H1 (cell line): Measurements from ENCODE around the gene ISOC1. TPM values are rescaled to one million over a fixed set of nuclear protein-coding genes. Genes with fewer than 3 reads are reported as not detected.

ENCODE experiments used
- CTCF ChIA-PET: fragments of 300-600 bp; sonication (Branson Sonifier 250); formaldehyde crosslinking; loops from one replicate; lab custom pipeline; 2021; ENCODE audit not compliant: partially characterized antibody; lab: Charles Lee
- POLR2A ChIA-PET: fragments of 300-600 bp; sonication (Branson Sonifier 250); formaldehyde crosslinking; loops from one replicate; lab custom pipeline; 2021; ENCODE audit warnings: inconsistent platforms; ENCODE audit not compliant: partially characterized antibody; lab: Charles Lee
- DNase-seq, 2 experiments: peaks; one replicate each; pipeline versions ENCODE4 v3.0.0 to v3.0.0-alpha.2; 2010 to 2022; ENCODE audit warnings: low spot score in 2 of 2, low read depth in 1 of 2, mixed read lengths in 1 of 2
- FAIRE-seq: peaks from 2 replicates; lab custom pipeline; 2011; peaks lifted over from hg19 to GRCh38; lab: Jason Lieb, UNC
- H2AFZ ChIP-seq: 2 replicates; pipeline ENCODE4 v1.8.1; 2012; ENCODE audit warnings: low read length, inconsistent platforms
- H2AK5ac ChIP-seq: 2 replicates; pipeline ENCODE4 v1.6.1; 2013; ENCODE audit warnings: low read depth, low read length
- H2BK120ac ChIP-seq: replicated peaks from 2 replicates; pipeline ENCODE3; 2013; ENCODE audit warnings: low read depth, low read length, inconsistent platforms
- H2BK12ac ChIP-seq: 2 replicates; pipeline ENCODE4 v1.6.1; 2013; ENCODE audit warnings: low read depth, low read length
- H2BK15ac ChIP-seq: 2 replicates; pipeline ENCODE4 v1.6.1; 2013; ENCODE audit warnings: low read length
- H2BK20ac ChIP-seq: 2 replicates; pipeline ENCODE4 v1.6.1; 2013; ENCODE audit warnings: low read length
- H2BK5ac ChIP-seq: 2 replicates; pipeline ENCODE4 v1.6.1; 2013; ENCODE audit warnings: low read depth, low read length
- H3K14ac ChIP-seq: 2 replicates; pipeline ENCODE4 v1.6.1; 2013; ENCODE audit warnings: inconsistent platforms; ENCODE audit not compliant: insufficient read length
- H3K18ac ChIP-seq: 2 replicates; pipeline ENCODE4 v1.6.1; 2013; ENCODE audit warnings: low read length; ENCODE audit errors: extremely low read depth
- H3K23ac ChIP-seq: 2 replicates; pipeline ENCODE4 v1.6.1; 2013; ENCODE audit warnings: inconsistent platforms; ENCODE audit not compliant: insufficient read length
- H3K23me2 ChIP-seq: 2 replicates; pipeline ENCODE4 v1.6.1; 2013; ENCODE audit warnings: low read depth, low read length
- H3K27ac ChIP-seq: 2 replicates; pipeline ENCODE4 v1.6.1; 2011; ENCODE audit warnings: low read depth, low read length, inconsistent platforms
- H3K27me3 ChIP-seq, 4 experiments: replicated peaks in 1 of 4; 1 replicate in 1 of 4; 2 replicates in 3 of 4; pipeline versions ENCODE4 v1.6.1 to v1.8.1; 2011 to 2013; ENCODE audit warnings: low read length in 3 of 4, mild to moderate bottlenecking in 3 of 4, inconsistent platforms in 2 of 4, mixed read lengths in 2 of 4, moderate library complexity in 1 of 4; ENCODE audit not compliant: control insufficient read depth in 3 of 4, insufficient read depth in 3 of 4; ENCODE audit errors: extremely low read depth in 1 of 4
- H3K36me3 ChIP-seq, 4 experiments: 2 replicates each; pipeline versions ENCODE4 v1.6.1 to v1.8.1; 2011 to 2013; ENCODE audit warnings: mild to moderate bottlenecking in 4 of 4, low read length in 3 of 4, moderate library complexity in 2 of 4, control low read depth in 1 of 4, inconsistent platforms in 1 of 4; ENCODE audit not compliant: insufficient read depth in 4 of 4, control insufficient read depth in 2 of 4
- H3K4ac ChIP-seq: replicated peaks from 2 replicates; pipeline ENCODE3; 2013; ENCODE audit warnings: low read length, low read depth, mixed read lengths, inconsistent platforms; ENCODE audit not compliant: insufficient read length
- H3K4me1 ChIP-seq, 4 experiments: replicated peaks in 1 of 4; 1 replicate in 1 of 4; 2 replicates in 3 of 4; pipeline versions ENCODE4 v1.6.1 to v1.8.1; 2011 to 2013; ENCODE audit warnings: low read length in 3 of 4, inconsistent platforms in 2 of 4, mixed read lengths in 1 of 4; ENCODE audit not compliant: insufficient read depth in 4 of 4, control insufficient read depth in 3 of 4
- H3K4me2 ChIP-seq, 2 experiments: 2 replicates each; pipeline versions ENCODE4 v1.6.1 to v1.8.1; 2011 to 2013; ENCODE audit warnings: low read depth in 2 of 2, low read length in 2 of 2, control low read depth in 1 of 2, inconsistent platforms in 1 of 2, mild to moderate bottlenecking in 1 of 2; ENCODE audit not compliant: insufficient read depth in 1 of 2
- H3K4me3 ChIP-seq, 4 experiments: fragments of 200-600, 300-600 bp in 1 of 4; sonication (generic), shearing (Covaris generic), sonication (Bioruptor Twin) in 1 of 4; 2 replicates each; pipeline versions ENCODE4 v1.5.1 to v1.8.1; 2011 to 2016; ENCODE audit warnings: low read length in 4 of 4, low read depth in 3 of 4, control low read depth in 2 of 4, inconsistent platforms in 2 of 4, mild to moderate bottlenecking in 2 of 4, mixed read lengths in 1 of 4, moderate library complexity in 1 of 4; ENCODE audit not compliant: insufficient read depth in 2 of 4; ENCODE audit errors: extremely low read depth in 1 of 4
- H3K56ac ChIP-seq: replicated peaks from 2 replicates; pipeline ENCODE3; 2013; ENCODE audit warnings: low read depth, mild to moderate bottlenecking, mixed read lengths, low read length, inconsistent platforms; ENCODE audit not compliant: insufficient read length
- H3K79me1 ChIP-seq: 2 replicates; pipeline ENCODE4 v1.6.1; 2013; ENCODE audit warnings: low read depth, low read length, control low read depth
- H3K79me2 ChIP-seq, 2 experiments: 2 replicates each; pipeline versions ENCODE4 v1.6.1 to v1.8.1; 2012 to 2013; ENCODE audit warnings: low read length in 2 of 2, mild to moderate bottlenecking in 2 of 2, inconsistent platforms in 1 of 2; ENCODE audit not compliant: insufficient read depth in 2 of 2, control insufficient read depth in 1 of 2
- H3K9ac ChIP-seq, 4 experiments: replicated peaks in 1 of 4; 1 replicate in 1 of 4; 2 replicates in 3 of 4; pipeline versions ENCODE4 v1.6.1 to v1.8.1; 2011 to 2013; ENCODE audit warnings: low read depth in 3 of 4, low read length in 3 of 4, control low read depth in 2 of 4, mild to moderate bottlenecking in 2 of 4, moderate library complexity in 2 of 4, inconsistent platforms in 1 of 4; ENCODE audit errors: extremely low read depth in 1 of 4
- H3K9me3 ChIP-seq, 2 experiments: 2 replicates each; pipeline versions ENCODE4 v1.6.1 to v1.8.1; 2012 to 2013; ENCODE audit warnings: mild to moderate bottlenecking in 2 of 2, moderate library complexity in 2 of 2, control low read depth in 1 of 2, inconsistent platforms in 1 of 2, low read depth in 1 of 2, low read length in 1 of 2, mixed read lengths in 1 of 2; ENCODE audit not compliant: insufficient read depth in 2 of 2
- H4K20me1 ChIP-seq, 2 experiments: replicated peaks in 1 of 2; 2 replicates each; pipeline versions ENCODE3 to v1.8.1; 2011 to 2013; ENCODE audit warnings: inconsistent platforms in 2 of 2, low read length in 2 of 2, mild to moderate bottlenecking in 1 of 2; ENCODE audit not compliant: insufficient read depth in 2 of 2, control insufficient read depth in 1 of 2
- H4K5ac ChIP-seq: 2 replicates; pipeline ENCODE4 v1.6.1; 2013; ENCODE audit warnings: low read length, low read depth, mixed read lengths, inconsistent platforms; ENCODE audit not compliant: insufficient read length
- H4K8ac ChIP-seq: 2 replicates; pipeline ENCODE4 v1.8.0; 2013; ENCODE audit warnings: mild to moderate bottlenecking, moderate library complexity, low read length, inconsistent platforms; ENCODE audit not compliant: insufficient read depth; ENCODE audit errors: extremely low read depth
- H4K91ac ChIP-seq: replicated peaks from 2 replicates; pipeline ENCODE3; 2013; ENCODE audit warnings: low read length, mixed read lengths, inconsistent platforms; ENCODE audit not compliant: insufficient read length
- CBX5 ChIP-seq: fragments of 300-800, 300-1000 bp; sonication (generic); IDR thresholded peaks from 2 replicates; pipeline ENCODE4 v1.7.1; 2016; ENCODE audit warnings: antibody characterized with exemption, low read length, low read depth
- CEBPB ChIP-seq: IDR thresholded peaks from 2 replicates; pipeline ENCODE4 v1.6.1; 2012; ENCODE audit warnings: low read depth, low read length
- EGR1 ChIP-seq: IDR thresholded peaks from 2 replicates; pipeline ENCODE4 v1.6.1; 2011; ENCODE audit warnings: low read depth, low read length, borderline replicate concordance
- EP300 ChIP-seq, 2 experiments: IDR thresholded peaks; 1 replicate in 1 of 2; 2 replicates in 1 of 2; pipeline ENCODE4 v1.6.1; 2011 to 2012; ENCODE audit warnings: low read depth in 2 of 2, low read length in 2 of 2, mild to moderate bottlenecking in 2 of 2, borderline replicate concordance in 1 of 2, inconsistent platforms in 1 of 2, moderate library complexity in 1 of 2
- EZH2 ChIP-seq: fragments of 200-600 bp; sonication (generic); IDR thresholded peaks from 2 replicates; pipeline ENCODE4 v1.7.1; 2012; ENCODE audit warnings: low read depth, mild to moderate bottlenecking, moderate library complexity, low read length, inconsistent platforms; ENCODE audit not compliant: severe bottlenecking
- NRF1 ChIP-seq: IDR thresholded peaks from 2 replicates; pipeline ENCODE4 v1.6.1; 2011; ENCODE audit warnings: mild to moderate bottlenecking, low read depth, low read length, improper control_type of control experiment
- PHF8 ChIP-seq: fragments of 200-600 bp; sonication (generic); conservative IDR thresholded peaks from 2 replicates; pipeline ENCODE4 v1.7.1; 2012; ENCODE audit warnings: low read depth, mild to moderate bottlenecking, inconsistent platforms, low read length, moderate library complexity
- RFX5 ChIP-seq: IDR thresholded peaks from 2 replicates; pipeline ENCODE4 v1.6.1; 2011; ENCODE audit warnings: low read depth, low read length, improper control_type of control experiment, borderline replicate concordance
- RXRA ChIP-seq: IDR thresholded peaks from 2 replicates; pipeline ENCODE4 v1.6.1; 2011; ENCODE audit warnings: low read depth, mild to moderate bottlenecking, low read length, moderate library complexity; ENCODE audit not compliant: insufficient read depth
- SP4 ChIP-seq: IDR thresholded peaks from 2 replicates; pipeline ENCODE4 v1.6.1; 2012; ENCODE audit warnings: low read length, inconsistent platforms
- SRF ChIP-seq: IDR thresholded peaks from 2 replicates; pipeline ENCODE4 v1.6.1; 2011; ENCODE audit warnings: mild to moderate bottlenecking, low read depth, low read length, moderate library complexity
- SUZ12 ChIP-seq: fragments of 200-600 bp; sonication (generic); IDR thresholded peaks from 2 replicates; pipeline ENCODE4 v1.6.1; 2012; ENCODE audit warnings: mild to moderate bottlenecking, inconsistent platforms, low read length, moderate library complexity, mixed read lengths
- TAF1 ChIP-seq: IDR thresholded peaks from 2 replicates; pipeline ENCODE4 v1.6.1; 2011; ENCODE audit warnings: mild to moderate bottlenecking, low read depth, low read length
- TAF7 ChIP-seq: optimal IDR thresholded peaks from 2 replicates; pipeline ENCODE3; 2011; ENCODE audit warnings: low read depth, mild to moderate bottlenecking, inconsistent platforms, low read length, moderate library complexity, borderline replicate concordance
- WGBS, 2 experiments: shearing (Covaris generic) in 1 of 2; methylation state at CpG; one replicate each; pipeline versions ENCODE4 v1.1.6 to v1.1.7; 2013 to 2015; ENCODE audit warnings: low lambda C conversion rate in 2 of 2, mixed read lengths in 2 of 2, inconsistent platforms in 1 of 2, low coverage in 1 of 2, missing lambda C conversion rate in 1 of 2; ENCODE audit not compliant: insufficient replicate concordance in 2 of 2, insufficient coverage in 1 of 2, insufficient read length in 1 of 2; ENCODE audit errors: extremely low coverage in 1 of 2, missing lambda C conversion rate in 1 of 2; 5-methylcytosine and 5-hydroxymethylcytosine counted together
- polyA plus RNA-seq, 7 experiments: library from polyadenylated mRNA; depleted of rRNA in 3 of 7; stranded (reverse) in 5 of 7; unstranded in 2 of 7; fragments of >200 nt in 5 of 7; fragments of 200-250 nt in 2 of 7; gene quantifications; 1 replicate in 5 of 7; 2 replicates in 1 of 7; 4 replicates in 1 of 7; pipeline versions ENCODE4 v1.2.1 to v1.2.3, GENCODE V29; 2011 to 2013; ENCODE audit warnings: missing spikeins in 2 of 7, mixed read lengths in 2 of 7
- total RNA-seq: library from RNA; stranded (reverse); fragmentation: NEBNext Ultra II Directional; extraction: Animal tissue kit (Norgen Biotek cat#: 25700); gene quantifications from 2 replicates; pipeline ENCODE4 v1.2.1, GENCODE V29; 2021

Gene ISOC1
- total and polyA plus RNA-seq, 2 of the 8 experiments (the other 6 are each of a cell fraction or from before 2014, with no cell fraction given), result 27.7 to 34.9 TPM

GRCh38 chr5:129101794-129102193 is 7.2 kb downstream of the ISOC1 start:
- Histone ChIP-seq H2BK20ac (no peak overlapping the region), H2BK5ac (no peak overlapping the region), H3K27me3 (no peaks in the 10 kb centered on the region), H2BK15ac (no peak overlapping the region), H3K18ac (no peak overlapping the region), H3K23me2 (no peaks in the 10 kb centered on the region), H4K20me1 (peaks cover 0 to 6% of the 10 kb centered on the region in 2 experiments), H2BK12ac (no peak overlapping the region), H3K56ac (no peak overlapping the region), H3K79me1 (no peaks in the 10 kb centered on the region), H4K5ac (no peak overlapping the region), H3K4me1 (peaks cover 0 to 4% (median 0%) of the 10 kb centered on the region in 4 experiments; a peak in 2 of 7 replicates), H4K8ac (no peak overlapping the region), H2BK120ac (no peak overlapping the region), H3K14ac (no peak overlapping the region), H3K27ac (no peak overlapping the region), H4K91ac (no peak overlapping the region), H3K9me3 (no peaks in the 10 kb centered on the region), H2AFZ (no peak overlapping the region), H3K9ac (no peak overlapping the region), H3K4ac (peak overlapping the region; percentile 14), H3K4me2 (no peak overlapping the region), H3K23ac (no peak overlapping the region), H3K36me3 (no peaks in the 10 kb centered on the region), H3K4me3 (no peak overlapping the region), H2AK5ac (no peak overlapping the region), H3K79me2 (peaks cover 3 to 28% of the 10 kb centered on the region in 2 experiments; a peak in 2 of 4 replicates)
- CTCF ChIA-PET, result interaction anchor here (0.6 kb wide), 1 partner anchor 23 kb away, joined by 3 read pairs; no protein-coding TSS in a partner anchor
- POLR2A ChIA-PET, result no interaction called here
- DNase-seq (no peak), FAIRE-seq (no peak)
- 88% methylated on average over 2 of the region's 2 CpGs; no CpG with 5 or more reads in 1 of the 2 experiments for WGBS, 2 experiments
- no peak for TF ChIP-seq NRF1
- TF ChIP-seq TAF1, result no peak
- no peak for TF ChIP-seq RXRA
- TF ChIP-seq EP300 (IDR thresholded peaks at IDR 0.05; ENCODE audit: borderline replicate concordance in 1 of 2, low read depth in 2 of 2, low read length in 2 of 2), result no peak
- TF ChIP-seq CEBPB, result no peak
- no peak for TF ChIP-seq SRF
- no peak for TF ChIP-seq SP4
- TF ChIP-seq SUZ12, result no peak
- no peak for TF ChIP-seq EZH2
- no peak for TF ChIP-seq CBX5
- TF ChIP-seq EGR1, result no peak
- TF ChIP-seq RFX5, result no peak
- TF ChIP-seq PHF8, result no peak
- no peak for TF ChIP-seq TAF7
